Measurements from ENCODE around the gene GLT8D2.

GRCh38 chr12:104079024-104079423 lies 29.0 kb upstream of the GLT8D2 start:
- TF ChIP-seq CTCF (IDR thresholded peaks at IDR 0.05): no peak
- TF ChIP-seq EP300 (IDR thresholded peaks at IDR 0.05): no peak

All from ovary (tissue), 3 donors.